ENCODE measurements around the gene PLEKHA5.
"Not testable (repeated sequence)": the region's sequence is repeated elsewhere in the genome, so short reads cannot be mapped to it uniquely, and the experiment has no call there.

- TF ChIP-seq CTCF, POLR2A (IDR thresholded peaks at IDR 0.05): not testable (repeated sequence)
Measured at GRCh38 chr12:19170286-19170685, 40.8 kb downstream of the PLEKHA5 start.

Measured in testis (tissue), 2 donors.